Heart left ventricle (tissue), 13 donors: ENCODE measurements around the gene RRAS2.

Experiments used
- POLR2A ChIP-seq, 2 donors: fragments of 450-650 bp; IDR thresholded peaks; one replicate each; pipeline ENCODE4 v1.6.1; 2017; ENCODE audit warnings: antibody characterized with exemption in 2 of 2, mild to moderate bottlenecking in 2 of 2, moderate library complexity in 2 of 2
- TF ChIP-seq, protein P1 (sequence below), 12 donors: fragments of 200-600 bp; sonication (generic) in 4 of 12; IDR thresholded peaks; one replicate each; pipeline versions ENCODE4 v1.5.0 to v1.8.0; 2018 to 2022; ENCODE audit warnings: antibody characterized with exemption in 12 of 12, mild to moderate bottlenecking in 5 of 12
- donor health status: ischemic (EF 13 %, LVEDD 7.1; RV severe dilation, severe dysfunction).
- donor health status: DM: no; HTN: yes; CAD: no.
- donor health status: DM: no; HTN: no; CAD: no.
- donor health status: ischemic (EF 25% LVEDD 6.9; RV normal size, moderate dysfunction).
- donor health status: ischemic (EF 25% LVEDD 5.7; RV mildly dilated, moderate dysfunction).
- donor health status: ischemic (EF 35%, LVEDD 5.7; RV mildly dilated, moderate dysfunction).
- donor health status: nonischemic (EF 11% LVEDD 7.7; RV severe dilation, severe dysfunction).
- donor health status: DM: yes; HTN: yes; CAD: no.
- donor health status: PGD.
- donor health status: ischemic (EF 29% LVEDD 5.4; RV normal size, mild dysfunction).
- donor health status: nonischemic (EF 23%, LVEDD 6.1; RV moderate dilation, normal function).

DNA sequence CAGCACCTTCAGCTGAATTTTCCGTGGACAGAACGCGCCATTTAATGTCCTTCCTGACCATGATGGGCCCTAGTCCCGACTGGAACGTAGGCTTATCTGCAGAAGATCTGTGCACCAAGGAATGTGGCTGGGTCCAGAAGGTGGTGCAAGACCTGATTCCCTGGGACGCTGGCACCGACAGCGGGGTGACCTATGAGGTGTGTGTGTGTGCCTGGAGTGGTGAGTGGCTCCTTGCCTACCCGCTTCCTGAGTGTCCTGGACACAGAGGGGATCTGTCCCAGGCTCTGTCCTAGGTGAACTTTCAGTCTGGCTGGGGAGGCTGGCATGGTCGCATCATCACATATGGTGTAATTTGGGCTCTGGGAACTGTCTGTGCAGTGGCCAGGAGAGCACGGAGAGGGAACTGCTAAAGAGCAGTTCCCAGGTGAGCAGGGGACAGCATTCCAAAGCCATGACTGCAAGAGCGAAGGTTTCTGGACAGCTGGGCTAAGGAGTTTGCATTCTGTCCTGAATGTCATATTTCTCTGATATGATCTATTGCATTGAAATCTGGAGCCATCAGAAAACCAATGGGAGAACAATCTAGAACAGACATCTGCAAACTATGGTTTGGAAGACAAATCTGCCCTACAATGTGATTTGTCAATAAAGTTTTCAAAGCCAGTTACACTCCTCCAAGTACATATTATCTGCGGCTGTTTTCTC lies 104.3 kb downstream of the RRAS2 start:
- TF ChIP-seq, protein P1, sequence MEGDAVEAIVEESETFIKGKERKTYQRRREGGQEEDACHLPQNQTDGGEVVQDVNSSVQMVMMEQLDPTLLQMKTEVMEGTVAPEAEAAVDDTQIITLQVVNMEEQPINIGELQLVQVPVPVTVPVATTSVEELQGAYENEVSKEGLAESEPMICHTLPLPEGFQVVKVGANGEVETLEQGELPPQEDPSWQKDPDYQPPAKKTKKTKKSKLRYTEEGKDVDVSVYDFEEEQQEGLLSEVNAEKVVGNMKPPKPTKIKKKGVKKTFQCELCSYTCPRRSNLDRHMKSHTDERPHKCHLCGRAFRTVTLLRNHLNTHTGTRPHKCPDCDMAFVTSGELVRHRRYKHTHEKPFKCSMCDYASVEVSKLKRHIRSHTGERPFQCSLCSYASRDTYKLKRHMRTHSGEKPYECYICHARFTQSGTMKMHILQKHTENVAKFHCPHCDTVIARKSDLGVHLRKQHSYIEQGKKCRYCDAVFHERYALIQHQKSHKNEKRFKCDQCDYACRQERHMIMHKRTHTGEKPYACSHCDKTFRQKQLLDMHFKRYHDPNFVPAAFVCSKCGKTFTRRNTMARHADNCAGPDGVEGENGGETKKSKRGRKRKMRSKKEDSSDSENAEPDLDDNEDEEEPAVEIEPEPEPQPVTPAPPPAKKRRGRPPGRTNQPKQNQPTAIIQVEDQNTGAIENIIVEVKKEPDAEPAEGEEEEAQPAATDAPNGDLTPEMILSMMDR (IDR thresholded peaks at IDR 0.05), result no peak
- TF ChIP-seq POLR2A (IDR thresholded peaks at IDR 0.05), result no peak
